ENCODE measurements around the gene NDUFS2.

Gene NDUFS2

DNA sequence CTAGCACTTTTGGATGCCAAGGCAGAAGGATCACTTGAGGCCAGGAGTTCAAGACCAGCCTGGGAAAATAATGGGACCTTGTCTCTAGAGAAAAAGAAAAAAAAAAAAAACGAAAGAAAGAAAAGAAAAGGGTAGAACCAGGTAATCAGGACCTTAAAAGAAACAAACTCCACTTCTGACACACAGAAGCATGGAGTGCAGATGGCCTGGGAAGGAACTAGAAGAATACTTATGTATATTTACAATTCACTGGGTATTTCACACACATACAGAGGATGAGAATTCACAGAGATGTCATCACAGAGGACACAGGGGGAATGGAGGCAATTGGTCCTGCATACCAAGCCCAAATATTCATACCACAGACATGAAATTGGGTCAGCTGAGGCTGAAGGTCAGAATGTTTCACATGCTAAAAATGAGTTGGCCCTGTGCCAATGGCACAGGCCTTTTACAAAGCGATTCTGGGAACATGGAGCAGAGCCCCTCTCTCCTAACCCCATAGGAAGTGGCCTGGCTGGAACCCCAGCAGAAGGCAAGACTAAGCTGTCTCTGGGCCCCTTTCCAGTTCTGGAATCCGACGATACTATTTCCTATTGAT, 29.3 kb upstream of the NDUFS2 start:
- no peak for DNase-seq

- no peak for DNase-seq
These were observed 28.5 kb upstream of the NDUFS2 start for GRCh38 chr1:161173711-161174110.

DNA sequence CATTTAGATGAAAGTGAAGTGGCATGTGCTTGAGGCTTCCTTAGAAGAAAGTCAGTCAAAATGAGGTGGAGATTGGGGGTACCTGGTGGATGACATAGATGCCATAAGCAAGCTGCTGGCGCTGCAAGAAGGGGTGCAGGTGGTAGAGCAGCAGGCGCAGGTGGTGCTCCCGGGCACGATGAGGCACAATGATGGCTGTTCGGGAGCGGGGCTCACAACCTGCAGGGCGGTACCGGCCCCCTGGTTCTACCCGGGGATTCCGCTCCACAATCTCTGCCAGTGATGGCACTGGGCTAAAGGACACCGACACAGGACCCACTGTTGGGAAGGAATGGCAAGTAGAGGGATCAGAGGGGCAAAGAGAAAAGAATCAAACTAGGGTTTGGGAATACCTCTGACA, 27.3 kb upstream of the NDUFS2 start:
- no peak for DNase-seq

- no peak for DNase-seq
These were observed 26.3 kb upstream of the NDUFS2 start for GRCh38 chr1:161175771-161176453.

DNA sequence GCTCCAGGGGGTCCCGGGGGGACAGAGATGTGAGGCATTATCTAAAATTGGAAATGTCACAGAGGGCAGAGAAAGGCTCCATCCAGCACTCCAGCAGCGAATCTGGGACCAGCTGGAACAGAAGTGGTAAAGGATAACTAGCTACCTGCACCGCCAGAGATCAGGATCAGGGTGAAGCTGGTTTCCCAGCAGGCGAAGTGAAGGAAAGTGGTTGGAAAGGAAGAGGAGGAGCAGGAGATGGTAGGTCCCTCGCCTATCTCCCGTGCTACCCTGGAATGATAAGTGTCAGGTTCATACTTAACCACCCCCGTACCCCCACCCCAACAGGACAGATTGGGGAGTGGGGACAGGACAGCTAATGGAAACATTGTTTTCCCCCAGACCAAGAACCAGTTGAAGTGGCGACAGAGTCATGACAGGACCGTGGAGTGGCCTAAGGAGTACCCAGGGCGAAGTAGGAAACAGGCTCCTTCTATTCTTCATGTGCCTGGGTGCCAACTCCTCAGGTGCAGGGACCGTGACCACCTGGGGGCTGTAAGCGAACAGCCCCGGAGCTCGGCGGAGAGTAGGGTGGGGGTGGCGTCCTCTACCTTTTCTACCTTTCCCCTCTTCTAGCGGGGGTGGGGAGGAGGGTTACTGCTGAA, 25.6 kb upstream of the NDUFS2 start:
- no peak for DNase-seq

- peak; percentile 89 for DNase-seq
These were observed 24.8 kb upstream of the NDUFS2 start, which contains the start of gene B4GALT3 for GRCh38 chr1:161177112-161177935. Gene B4GALT3, minus strand, starts transcription at chr1:161177507. Its CDS starts 1,447 bp downstream, at chr1:161176060.

DNA sequence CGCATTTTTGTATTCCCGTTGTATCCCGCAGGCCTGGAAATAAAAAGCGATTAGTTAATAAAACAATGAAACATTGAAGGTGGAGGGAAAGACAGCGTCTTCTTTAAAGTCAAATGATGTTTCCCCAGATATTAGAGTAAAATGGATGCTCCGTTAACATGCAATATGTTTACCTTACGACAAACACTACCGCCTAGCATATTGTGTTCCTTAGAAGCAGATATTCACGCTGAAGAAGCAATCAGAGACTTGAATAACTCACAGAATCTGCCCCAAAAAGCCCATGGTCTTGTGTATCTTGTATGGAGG, 24.3 kb upstream of the NDUFS2 start:
- no peak for DNase-seq

- DNase-seq: no peak
These were observed 22.5 kb upstream of the NDUFS2 start for GRCh38 chr1:161179698-161180097.

- DNase-seq: no peak
These were observed 21.5 kb upstream of the NDUFS2 start for GRCh38 chr1:161180639-161181038.

DNA sequence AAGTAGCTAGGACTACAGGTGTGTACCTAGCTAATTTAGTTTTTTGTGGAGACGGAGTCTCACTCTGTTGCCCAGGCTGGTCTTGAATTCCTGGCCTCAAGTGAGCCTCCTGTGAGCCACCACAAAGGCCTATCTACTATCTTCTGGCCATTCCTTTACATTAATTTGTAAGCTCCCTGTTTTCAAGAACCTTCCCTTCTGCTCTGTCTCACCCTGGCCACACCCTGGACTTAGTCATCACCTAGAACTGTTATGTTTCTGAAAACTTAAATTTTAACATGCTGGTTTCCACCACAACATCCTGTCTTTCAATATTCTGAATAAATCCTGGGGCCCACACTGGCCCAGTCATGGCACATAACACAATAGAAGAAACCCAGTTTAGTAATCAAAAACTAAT, 20.0 kb upstream of the NDUFS2 start:
- DNase-seq: no peak

DNA sequence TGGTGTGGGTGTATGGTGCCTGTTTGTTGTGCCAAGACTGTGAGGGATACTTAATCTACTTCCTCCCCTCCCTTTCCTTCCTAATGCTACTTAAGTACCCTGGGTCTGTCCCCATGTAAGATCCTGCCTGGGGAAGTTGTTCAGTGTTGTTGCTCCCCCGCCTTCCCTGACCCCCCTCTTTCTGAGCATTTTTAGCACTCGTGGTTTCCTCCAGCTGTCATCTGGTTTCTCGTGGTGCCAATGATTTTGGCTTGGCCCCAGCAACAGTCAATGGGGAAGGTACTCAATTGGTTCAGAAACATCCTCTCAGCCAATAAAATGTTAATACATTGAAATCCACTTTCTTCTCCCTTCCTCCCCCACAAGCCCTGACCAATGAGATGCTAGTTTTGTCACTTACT, 16.9 kb upstream of the NDUFS2 start:
- peak; percentile 61 for DNase-seq

- DNase-seq: no peak
These were observed 16.3 kb upstream of the NDUFS2 start for GRCh38 chr1:161185732-161186311.

- DNase-seq: no peak
These were observed 14.9 kb upstream of the NDUFS2 start for GRCh38 chr1:161187311-161187710.

GRCh38 chr1:161188381-161188780, 13.8 kb upstream of the NDUFS2 start:
- DNase-seq: no peak

DNA sequence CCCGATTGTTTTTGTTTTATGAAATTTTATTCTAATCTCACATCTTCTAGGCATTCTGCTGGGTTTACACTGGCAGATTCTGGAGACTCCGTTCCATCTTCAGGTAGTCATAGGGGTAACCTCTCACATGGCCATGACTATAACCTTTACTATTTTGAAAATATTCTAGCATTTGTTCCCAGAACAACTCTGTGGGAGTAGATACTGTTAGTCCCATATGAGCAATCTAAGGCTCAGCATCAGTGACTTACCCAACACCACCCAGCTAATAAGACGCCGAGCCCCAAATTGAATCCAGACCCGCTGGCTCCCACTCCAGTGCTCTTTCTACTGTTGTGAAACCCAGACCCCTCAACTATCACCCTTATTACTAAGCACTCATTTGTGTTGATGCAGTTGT, 13.1 kb upstream of the NDUFS2 start:
- DNase-seq: no peak

GRCh38 chr1:161190962-161191521, 11.1 kb upstream of the NDUFS2 start:
- no peak for DNase-seq

GRCh38 chr1:161191971-161192370, 10.2 kb upstream of the NDUFS2 start:
- no peak for DNase-seq

- DNase-seq: peak; percentile 37
These were observed 9.4 kb upstream of the NDUFS2 start for GRCh38 chr1:161192476-161193465.

DNA sequence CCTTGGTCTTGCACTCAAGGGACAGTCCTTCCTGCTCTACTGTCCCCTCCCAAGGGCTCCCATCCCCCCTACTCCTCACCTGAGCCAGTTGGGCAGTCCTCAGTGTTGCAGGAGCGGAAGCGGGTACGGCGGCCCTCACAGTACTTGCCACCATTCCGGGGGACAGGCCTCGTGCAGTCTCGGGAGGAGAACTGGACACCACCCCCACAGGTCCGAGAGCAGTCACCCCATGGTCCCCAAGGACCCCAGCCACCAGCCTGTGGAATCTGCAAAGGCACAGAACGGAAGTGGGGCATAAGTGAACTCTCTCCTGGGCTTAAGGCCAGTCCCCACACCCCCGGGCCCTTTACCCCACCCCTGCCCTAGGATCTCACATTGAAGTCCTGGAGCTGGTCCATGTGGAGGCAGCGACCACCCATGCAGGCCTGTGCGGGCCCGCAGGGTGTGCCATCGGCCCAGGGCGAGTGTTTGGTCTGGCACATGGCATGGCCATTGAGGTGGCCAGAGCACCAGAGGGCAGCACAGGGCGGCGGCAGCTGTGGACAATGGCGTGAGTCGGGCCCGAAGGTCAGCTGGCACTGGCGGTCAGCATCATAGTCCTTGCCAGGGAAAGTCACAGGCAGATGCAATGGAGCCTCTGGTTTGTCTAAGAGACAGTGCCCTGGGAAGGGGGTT, 8.5 kb upstream of the NDUFS2 start:
- DNase-seq: no peak

- DNase-seq: no peak
These were observed 7.0 kb upstream of the NDUFS2 start for GRCh38 chr1:161195171-161195570.

GRCh38 chr1:161196111-161196510, 6.1 kb upstream of the NDUFS2 start:
- no peak for DNase-seq

Data from effector CD8-positive, alpha-beta T cell (primary cell).